Lower lobe of right lung (tissue), 2 donors: ENCODE results near the gene SURF1. TPM values are rescaled to one million over a fixed set of nuclear protein-coding genes. Genes with fewer than 3 reads are reported as not detected.
"Not testable (repeated sequence)": the region's sequence is repeated elsewhere in the genome, so short reads cannot be mapped to it uniquely, and the experiment has no call there.

Experiments used
- ATAC-seq, 2 donors: fragments of 200-7000 bp; cut with Tn5 transposase; one replicate each; pipeline ENCODE4 v1.9.1; 2020 to 2022; ENCODE audit warnings: mild to moderate bottlenecking in 2 of 2, moderate library complexity in 2 of 2
- DNase-seq: peaks from one replicate; pipeline ENCODE4 v3.0.0-alpha.2; 2020
- H3K27ac ChIP-seq: fragments of 200-600 bp; one replicate; pipeline ENCODE4 v1.8.0; 2022
- H3K27me3 ChIP-seq: fragments of 200-600 bp; one replicate; pipeline ENCODE4 v1.8.0; 2022; ENCODE audit warnings: low read depth
- H3K36me3 ChIP-seq: fragments of 200-600 bp; one replicate; pipeline ENCODE4 v1.8.0; 2022; ENCODE audit warnings: mild to moderate bottlenecking
- H3K4me1 ChIP-seq: fragments of 200-600 bp; one replicate; pipeline ENCODE4 v1.8.0; 2022
- H3K4me3 ChIP-seq: fragments of 200-600 bp; one replicate; pipeline ENCODE4 v1.8.0; 2022; ENCODE audit warnings: mild to moderate bottlenecking
- H3K9me3 ChIP-seq: fragments of 200-600 bp; one replicate; pipeline ENCODE4 v1.8.0; 2022
- intact Hi-C: fragments of 100-400 bp; cut with DNase I; formaldehyde crosslinking; loops from one replicate; pipeline ENCODE4 v1.11.0; 2022
- total RNA-seq: library from RNA; stranded (reverse); fragmentation: NEBNext Ultra II Directional; extraction: Animal tissue kit (Norgen Biotek cat#: 25700); gene quantifications from one replicate; pipeline ENCODE4 v1.2.1, GENCODE V29; 2021
- TF ChIP-seq, protein P1 (sequence below): fragments of 200-600 bp; IDR thresholded peaks from one replicate; pipeline ENCODE4 v1.8.0; 2022; ENCODE audit warnings: antibody characterized with exemption, mild to moderate bottlenecking
- donor health status: DM: no; HTN: yes; CAD: no; lungs with severe emphysema.

Gene SURF1
- total RNA-seq, 1 donor from 2014 or later = 49.4 TPM

DNA sequence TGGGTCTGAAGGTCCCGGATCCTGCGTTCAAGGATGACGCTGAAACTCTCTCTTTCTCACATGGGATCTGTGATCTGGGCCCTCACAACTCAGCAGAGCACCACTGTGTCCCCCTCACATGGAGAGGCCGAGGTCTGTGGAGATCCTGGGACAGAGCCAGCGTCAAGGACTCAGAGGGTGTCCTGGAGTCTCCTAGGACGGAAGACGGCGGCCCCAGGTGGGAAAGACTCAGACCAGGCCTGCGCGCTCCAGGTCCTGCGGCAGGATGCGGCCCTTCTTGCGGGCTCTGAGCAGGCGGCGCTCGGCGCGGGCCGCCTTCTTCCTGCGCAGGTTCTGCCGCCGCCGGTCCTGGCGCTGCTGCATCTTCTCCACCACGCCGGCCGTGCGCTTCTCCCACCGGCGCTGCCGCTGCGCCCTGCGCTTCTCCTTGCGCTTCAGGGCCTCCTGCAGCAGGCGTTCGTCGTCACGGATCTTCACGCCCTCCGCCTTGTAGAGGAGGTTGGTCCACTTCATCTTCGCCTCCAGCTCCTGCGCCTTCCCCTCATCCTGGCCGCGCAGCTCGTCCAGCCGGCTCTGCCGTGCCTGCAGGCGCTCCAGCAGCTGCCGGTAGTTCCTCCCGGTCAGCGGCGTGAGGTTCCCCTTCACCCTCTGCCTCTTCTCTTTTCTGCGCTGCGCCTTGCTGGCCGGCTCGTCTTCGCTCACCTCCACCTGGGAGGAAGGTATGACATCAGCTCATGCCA is 24.5 kb downstream of the SURF1 start:
- Histone ChIP-seq H3K4me1 (peaks cover 20% of the 10 kb centered on the region), H3K27me3 (no peaks in the 10 kb centered on the region), H3K4me3 (no peak overlapping the region), H3K9me3 (no peaks in the 10 kb centered on the region), H3K27ac (no peak overlapping the region), H3K36me3 (peaks cover 48% of the 10 kb centered on the region)
- TF ChIP-seq, protein P1, sequence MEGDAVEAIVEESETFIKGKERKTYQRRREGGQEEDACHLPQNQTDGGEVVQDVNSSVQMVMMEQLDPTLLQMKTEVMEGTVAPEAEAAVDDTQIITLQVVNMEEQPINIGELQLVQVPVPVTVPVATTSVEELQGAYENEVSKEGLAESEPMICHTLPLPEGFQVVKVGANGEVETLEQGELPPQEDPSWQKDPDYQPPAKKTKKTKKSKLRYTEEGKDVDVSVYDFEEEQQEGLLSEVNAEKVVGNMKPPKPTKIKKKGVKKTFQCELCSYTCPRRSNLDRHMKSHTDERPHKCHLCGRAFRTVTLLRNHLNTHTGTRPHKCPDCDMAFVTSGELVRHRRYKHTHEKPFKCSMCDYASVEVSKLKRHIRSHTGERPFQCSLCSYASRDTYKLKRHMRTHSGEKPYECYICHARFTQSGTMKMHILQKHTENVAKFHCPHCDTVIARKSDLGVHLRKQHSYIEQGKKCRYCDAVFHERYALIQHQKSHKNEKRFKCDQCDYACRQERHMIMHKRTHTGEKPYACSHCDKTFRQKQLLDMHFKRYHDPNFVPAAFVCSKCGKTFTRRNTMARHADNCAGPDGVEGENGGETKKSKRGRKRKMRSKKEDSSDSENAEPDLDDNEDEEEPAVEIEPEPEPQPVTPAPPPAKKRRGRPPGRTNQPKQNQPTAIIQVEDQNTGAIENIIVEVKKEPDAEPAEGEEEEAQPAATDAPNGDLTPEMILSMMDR = no peak
- DNase-seq = peak; percentile 44
- intact Hi-C loops = no loop called here
- ATAC-seq = no peak

DNA sequence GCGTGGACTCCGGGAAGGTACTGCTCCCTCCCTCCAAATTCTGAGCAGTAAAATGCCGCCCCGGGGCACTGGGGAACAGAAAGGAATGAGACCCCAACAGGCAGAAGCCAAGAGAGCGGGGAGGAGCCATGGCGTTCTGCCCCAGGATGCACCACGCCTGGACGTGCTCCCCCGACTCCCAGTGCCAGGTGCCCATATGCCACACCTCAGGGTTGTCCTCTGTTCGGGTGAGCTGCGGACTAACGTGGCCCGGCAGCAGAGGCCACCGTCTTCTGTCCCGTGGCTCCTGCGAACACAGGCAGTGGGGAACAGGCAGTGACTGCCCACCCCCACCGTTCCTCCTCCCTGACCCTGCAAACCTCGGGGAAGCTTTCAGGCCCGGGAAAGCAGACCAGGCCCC is 25.1 kb downstream of the SURF1 start:
- Histone ChIP-seq H3K9me3 (no peaks in the 10 kb centered on the region), H3K4me3 (no peak overlapping the region), H3K4me1 (peaks cover 14% of the 10 kb centered on the region), H3K36me3 (peaks cover 48% of the 10 kb centered on the region), H3K27ac (no peak overlapping the region), H3K27me3 (no peaks in the 10 kb centered on the region)
- ATAC-seq (no peak), DNase-seq (no peak)
- TF ChIP-seq, protein P1 = no peak
- intact Hi-C loops = no loop called here

DNA sequence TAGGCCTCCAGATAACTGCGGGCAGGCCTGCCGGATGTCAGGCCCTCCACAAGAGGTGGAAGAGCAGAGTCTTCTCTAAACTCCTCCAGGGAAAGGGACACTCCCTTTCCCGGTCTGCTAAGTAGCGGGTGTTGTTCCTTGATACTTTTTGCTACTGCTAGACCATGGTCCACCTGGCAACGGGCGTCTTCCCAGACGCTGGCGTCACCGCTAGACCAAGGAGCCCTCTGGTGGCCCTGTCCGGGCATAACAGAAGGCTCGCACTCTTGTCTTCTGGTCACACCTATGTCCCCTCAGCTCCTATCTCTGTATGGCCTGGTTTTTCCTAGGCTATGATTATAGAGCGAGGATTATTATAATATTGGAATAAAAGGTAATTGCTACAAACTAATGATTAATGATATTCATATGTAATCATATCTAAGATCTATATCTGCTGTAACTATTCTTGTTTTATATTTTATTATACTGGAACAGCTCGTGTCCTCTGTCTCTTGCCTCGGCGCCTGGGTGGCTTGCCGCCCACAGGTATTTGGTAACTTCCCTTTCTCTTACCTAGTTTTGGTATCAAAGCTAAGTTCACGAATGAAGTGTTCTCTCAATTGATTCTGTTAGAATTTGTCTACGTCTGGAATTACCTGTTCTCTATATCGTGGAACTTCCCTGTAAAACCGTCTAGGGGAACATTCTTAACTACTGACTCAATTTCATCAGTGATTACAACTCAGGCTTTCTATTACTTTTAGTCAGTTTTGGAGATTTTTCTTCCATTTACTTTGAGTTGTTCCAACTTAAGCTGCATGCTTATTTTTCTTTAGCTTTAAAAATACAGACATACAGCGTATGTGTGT is 26.8 kb downstream of the SURF1 start:
- intact Hi-C loops, DNase-seq, H3K4me3 ChIP-seq, H3K27ac ChIP-seq, ATAC-seq, H3K9me3 ChIP-seq, H3K4me1 ChIP-seq, H3K27me3 ChIP-seq: not testable (repeated sequence)
- TF ChIP-seq, protein P1 = peak; percentile 61
- H3K36me3 ChIP-seq = peaks cover 47% of the 10 kb centered on the region

DNA sequence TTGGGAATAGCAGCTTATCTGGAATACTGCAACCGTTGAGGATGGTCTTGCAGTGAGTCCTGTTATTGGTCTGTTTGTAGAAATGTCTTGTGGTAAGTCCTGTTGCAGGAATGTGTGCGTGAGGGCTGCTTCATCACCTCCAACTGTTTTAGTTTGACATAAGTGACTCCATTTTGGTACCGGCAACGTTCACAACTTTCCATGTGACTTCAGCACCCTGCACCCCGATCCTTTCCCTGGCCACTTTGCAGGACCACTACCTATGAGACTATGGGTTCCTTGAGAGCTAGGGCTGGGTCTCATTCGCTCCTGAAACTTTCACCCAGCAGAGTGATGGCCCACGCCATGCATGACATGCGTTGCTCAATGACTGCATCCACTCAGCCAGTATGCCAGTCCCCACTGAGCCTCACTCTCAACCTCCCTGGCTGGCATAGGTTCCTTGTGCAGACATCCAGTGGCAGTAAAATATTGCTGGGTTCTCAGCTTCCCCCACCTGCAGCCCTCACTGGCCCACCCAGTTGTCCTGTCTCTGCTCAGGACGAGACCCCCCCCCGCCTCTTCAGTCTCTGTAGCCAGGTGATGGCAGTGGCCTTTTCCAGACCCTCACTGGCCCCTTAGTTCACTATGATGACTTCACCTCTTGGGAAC is 28.3 kb downstream of the SURF1 start:
- no peak for ATAC-seq
- H3K36me3 ChIP-seq = peaks cover 31% of the 10 kb centered on the region
- TF ChIP-seq, protein P1 = no peak
- intact Hi-C loops = no loop called here
- no peak for DNase-seq
- no peak overlapping the region for H3K4me3 ChIP-seq
- no peaks in the 10 kb centered on the region for H3K4me1 ChIP-seq
- H3K27ac ChIP-seq = no peak overlapping the region
- H3K27me3 ChIP-seq = no peaks in the 10 kb centered on the region
- H3K9me3 ChIP-seq = no peaks in the 10 kb centered on the region

DNA sequence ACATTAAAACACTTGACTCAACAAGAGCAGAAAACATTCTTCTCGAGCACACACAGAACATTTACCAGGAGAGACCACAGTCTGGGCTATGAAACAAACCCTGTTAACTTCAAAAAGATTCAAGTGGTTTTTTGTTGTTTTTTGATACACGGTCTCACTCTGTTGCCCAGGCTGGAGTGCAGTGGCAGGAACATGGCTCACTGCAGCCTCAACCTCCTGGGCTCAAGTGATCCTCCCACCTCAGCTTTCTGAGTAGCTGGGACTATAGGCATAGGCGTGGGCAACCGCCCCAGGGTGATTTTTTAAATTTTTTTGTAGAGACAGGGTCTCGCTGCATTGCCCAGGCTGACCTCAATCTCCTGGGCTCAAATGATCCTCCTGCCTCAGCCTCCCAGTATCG is 29.3 kb downstream of the SURF1 start:
- H3K4me3 ChIP-seq, H3K4me1 ChIP-seq, H3K27me3 ChIP-seq, intact Hi-C loops, DNase-seq, H3K27ac ChIP-seq, H3K9me3 ChIP-seq: not testable (repeated sequence)
- peak in 1 of 2 donors; percentile 59 for ATAC-seq
- H3K36me3 ChIP-seq = peaks cover 21% of the 10 kb centered on the region
